AG09319 (cell line): ENCODE data around the gene MAGEB17.

Experiments used
- DNase-seq: peaks from one replicate; pipeline ENCODE4 v3.0.0-alpha.2; 2010; ENCODE audit warnings: low read depth; ENCODE audit errors: extremely low read depth
- TF ChIP-seq, protein P1 (sequence below): IDR thresholded peaks from 2 replicates; pipeline ENCODE4 v1.5.1; 2011; ENCODE audit warnings: low read depth, mild to moderate bottlenecking, inconsistent platforms, low read length, moderate library complexity

MAGEB17 gene

DNA sequence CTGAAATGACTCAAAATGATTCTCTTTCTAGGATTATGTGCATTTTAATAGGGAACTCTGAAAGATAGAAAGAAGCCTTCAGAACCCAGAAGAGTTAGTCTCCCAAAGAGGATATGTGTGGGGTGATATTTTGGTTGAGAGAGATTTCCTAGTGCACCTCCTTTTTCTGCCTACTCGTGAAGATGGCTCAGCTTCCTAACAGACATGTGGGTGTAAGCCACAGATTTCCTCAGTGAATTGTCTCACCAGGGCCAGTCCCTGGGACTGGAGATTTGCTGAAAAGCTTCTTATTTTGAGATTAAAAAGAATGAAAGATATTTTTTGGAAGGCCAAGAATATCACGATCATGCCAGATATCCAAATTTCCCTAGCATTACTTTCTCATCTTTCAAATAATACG lies 42.8 kb downstream of the MAGEB17 start:
- TF ChIP-seq, protein P1, sequence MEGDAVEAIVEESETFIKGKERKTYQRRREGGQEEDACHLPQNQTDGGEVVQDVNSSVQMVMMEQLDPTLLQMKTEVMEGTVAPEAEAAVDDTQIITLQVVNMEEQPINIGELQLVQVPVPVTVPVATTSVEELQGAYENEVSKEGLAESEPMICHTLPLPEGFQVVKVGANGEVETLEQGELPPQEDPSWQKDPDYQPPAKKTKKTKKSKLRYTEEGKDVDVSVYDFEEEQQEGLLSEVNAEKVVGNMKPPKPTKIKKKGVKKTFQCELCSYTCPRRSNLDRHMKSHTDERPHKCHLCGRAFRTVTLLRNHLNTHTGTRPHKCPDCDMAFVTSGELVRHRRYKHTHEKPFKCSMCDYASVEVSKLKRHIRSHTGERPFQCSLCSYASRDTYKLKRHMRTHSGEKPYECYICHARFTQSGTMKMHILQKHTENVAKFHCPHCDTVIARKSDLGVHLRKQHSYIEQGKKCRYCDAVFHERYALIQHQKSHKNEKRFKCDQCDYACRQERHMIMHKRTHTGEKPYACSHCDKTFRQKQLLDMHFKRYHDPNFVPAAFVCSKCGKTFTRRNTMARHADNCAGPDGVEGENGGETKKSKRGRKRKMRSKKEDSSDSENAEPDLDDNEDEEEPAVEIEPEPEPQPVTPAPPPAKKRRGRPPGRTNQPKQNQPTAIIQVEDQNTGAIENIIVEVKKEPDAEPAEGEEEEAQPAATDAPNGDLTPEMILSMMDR: no peak
- DNase-seq: no peak

DNA sequence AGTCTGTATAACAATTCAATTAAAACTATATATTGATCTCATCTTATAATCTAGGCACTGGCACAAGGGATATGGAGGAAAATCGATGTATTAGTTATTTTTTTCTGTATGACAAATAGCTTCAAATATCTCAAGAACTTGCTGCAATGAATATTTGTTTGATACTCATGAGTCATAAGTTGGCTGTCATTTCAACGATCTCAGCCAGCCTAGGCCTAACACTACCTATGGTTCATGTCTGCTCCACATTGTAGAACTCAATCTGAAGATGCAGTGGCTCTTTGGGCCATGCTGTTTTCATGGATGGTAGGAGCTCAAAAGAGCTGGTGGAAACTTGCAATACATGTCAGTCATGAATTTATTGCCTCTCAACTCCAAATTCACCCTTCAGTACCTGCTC lies 44.7 kb downstream of the MAGEB17 start:
- no peak for DNase-seq
- TF ChIP-seq, protein P1: no peak

DNA sequence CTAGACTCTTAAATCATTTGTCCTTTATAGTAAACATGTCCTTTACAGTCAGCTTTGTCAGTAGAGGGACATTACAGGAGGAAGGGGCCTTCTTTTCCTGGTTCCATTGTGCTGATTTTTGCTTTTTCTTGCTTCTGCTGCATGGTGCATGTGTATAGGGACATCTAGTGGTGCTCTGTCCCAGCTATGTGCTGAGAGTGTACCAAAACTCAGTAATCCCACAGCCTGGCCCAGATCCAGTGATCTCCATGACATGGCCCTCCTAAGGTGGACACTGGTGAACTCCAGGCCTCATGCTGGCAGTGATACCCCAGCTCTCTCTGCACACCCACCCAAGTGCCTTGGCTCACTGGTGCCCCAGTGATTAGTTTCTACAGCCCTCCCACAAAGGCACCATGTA lies 45.2 kb downstream of the MAGEB17 start:
- TF ChIP-seq, protein P1: peak; percentile 43
- DNase-seq: no peak

DNA sequence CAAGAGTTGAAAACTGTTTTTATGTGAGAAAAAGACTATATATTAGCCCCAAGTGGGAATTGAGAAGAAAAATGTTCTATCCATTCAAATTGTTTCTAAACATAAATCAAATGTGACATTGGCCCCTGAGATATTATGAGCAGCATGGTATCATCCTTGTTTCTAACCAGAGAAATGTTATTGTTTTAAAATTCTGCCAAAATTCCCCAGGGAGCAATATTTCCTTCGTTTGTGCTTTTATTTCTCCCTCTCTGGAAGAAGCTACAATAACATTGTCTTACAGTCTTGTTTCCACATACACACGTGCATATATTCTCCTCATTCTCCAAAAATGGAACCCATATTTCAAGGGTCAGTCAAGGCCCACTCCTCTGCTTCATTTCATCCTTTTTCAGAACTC lies 46.7 kb downstream of the MAGEB17 start:
- no peak for DNase-seq
- TF ChIP-seq, protein P1: no peak

DNA sequence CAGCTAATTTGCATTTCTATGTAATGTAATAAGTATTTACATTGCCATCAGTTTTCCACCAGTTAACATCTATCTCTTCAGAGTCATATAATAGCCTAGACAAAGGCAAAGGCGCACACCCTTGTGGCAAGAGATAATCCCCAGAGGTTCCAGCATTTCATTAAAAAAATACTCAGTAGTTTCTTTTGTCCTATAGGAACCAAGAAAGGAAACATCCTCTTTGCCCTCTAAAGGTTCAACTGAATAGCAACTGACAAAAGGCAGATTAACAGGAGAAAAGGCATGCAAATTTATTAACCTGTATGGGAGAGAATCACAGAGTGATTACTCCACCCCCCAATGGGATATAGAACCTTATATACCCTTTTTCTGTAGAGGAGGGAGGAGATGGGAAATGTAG lies 48.4 kb downstream of the MAGEB17 start:
- TF ChIP-seq, protein P1: no peak
- DNase-seq: no peak
